NCI-H1048 (cell line): ENCODE measurements around the gene PRKCE.
"Not testable (repeated sequence)": the region's sequence is repeated elsewhere in the genome, so short reads cannot be mapped to it uniquely, and the experiment has no call there.

Experiments used
- DNase-seq: peaks from one replicate; lab custom pipeline; 2025; lab: John Stamatoyannopoulos, UW

Gene PRKCE

DNA sequence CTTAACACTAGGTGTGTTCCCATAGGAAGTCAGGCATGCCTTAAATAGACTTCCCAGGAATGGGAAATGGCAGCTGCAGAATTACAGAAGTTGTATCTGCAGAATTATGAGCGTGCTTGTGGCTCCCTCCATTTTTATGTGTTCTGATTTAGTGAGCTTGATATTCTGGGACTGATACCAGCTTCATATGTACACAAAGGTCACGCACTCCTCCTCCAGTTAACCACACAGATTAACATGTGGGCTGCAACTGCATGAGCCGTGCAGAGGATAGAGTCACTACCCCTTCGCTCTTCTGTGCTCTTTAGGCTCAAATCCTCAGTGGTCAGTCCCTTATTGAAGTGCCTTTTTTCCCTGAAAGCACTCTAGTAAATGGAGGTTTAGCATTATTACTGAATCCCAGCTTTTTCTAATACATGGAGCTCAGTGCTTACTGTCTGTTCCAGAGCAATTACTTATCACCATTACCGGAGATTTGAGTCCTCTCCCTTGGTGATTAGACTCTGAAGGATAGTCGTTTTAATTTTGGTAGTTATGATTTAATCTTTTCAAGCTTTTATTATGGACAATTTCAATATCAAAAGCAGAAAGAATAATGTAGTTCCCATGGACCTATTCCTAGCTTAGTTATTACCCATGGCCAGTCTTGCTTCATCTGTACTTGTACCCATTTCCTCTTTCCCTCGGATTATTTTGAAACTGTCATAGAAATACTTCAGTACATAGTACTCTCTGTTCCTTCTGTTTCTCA, 238.3 kb downstream of the PRKCE start:
- DNase-seq: no peak

DNA sequence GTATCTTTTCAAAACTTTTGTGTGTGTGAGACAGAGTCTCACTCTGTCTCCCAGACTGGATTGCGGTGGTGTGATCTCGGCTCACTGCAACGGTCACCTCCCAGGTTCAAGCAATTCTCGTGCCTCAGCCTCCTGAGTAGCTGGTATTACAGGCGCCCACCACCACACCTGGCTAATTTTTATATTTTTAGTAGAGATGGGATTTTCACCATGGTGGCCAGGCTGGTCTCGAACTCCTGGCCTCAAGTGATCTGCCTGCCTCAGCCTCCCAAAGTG, 238.8 kb downstream of the PRKCE start:
- not testable (repeated sequence) for DNase-seq

DNA sequence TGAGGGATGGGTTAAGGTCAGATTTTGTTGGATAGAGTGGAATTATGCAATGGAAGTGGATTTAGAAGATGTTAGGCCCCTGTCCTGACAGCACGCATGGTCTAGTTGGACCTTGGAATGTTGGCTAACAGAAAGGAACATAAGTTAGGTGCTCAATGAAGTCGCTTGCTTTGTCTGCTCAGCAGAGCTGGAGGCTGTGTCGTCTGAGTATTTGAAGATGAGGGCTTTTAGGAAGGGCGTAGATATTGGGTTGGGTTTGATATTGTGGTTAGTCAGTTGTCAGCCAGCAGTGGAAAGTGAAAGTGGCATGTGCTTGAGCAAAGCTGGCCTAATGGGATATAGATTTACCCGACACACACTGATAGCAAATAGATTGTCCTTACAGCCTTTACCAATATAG, 239.3 kb downstream of the PRKCE start:
- no peak for DNase-seq

DNA sequence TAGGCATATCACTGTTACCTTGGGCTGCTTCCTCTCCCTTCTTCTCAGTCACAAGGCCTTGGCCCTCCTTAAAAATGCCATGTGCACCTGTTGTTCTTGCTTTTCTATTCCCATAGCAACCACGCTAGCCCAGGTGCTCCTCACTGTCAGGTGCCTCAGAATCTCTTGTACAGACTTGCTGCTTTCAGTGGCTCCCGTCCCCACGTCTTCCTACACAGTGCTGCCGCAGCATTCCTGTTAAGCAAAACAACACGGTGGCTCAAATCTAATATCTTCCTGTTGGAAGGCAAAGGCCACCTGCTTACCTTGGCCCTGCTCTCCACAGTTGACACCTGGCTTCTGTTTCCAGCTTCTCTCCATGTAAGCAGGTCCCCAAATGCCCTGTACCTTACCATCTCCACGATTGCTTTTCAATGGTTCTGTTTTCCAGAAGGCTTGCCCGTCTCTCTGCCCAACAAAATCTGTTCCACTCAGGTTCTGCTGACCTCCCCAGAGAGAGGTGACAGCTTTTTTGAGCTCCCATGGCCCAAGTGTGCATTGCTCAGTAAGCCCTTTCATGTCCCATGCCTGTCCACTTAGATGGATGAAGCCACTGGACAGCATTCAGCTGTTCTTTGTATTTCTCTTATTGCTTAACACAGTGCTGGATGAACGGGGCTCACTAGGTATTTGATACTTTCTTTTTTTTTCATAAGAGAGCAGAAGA, 240.4 kb downstream of the PRKCE start:
- DNase-seq: no peak

DNA sequence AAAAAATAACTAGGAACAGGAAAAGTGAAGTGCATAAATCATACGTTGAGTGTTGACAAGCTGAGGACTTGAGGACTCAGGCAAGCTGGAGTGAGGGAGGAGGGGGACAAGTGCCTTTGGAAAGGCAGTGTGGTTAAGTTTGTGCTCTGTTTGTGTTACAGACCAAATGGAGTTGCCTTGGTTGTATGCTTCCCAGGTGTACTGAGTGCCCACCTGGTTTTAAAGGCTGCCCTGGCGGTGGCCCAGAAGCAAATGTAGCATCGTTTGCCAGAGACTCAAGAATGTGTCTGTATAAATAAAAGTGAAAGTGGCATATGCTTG, 240.9 kb downstream of the PRKCE start:
- no peak for DNase-seq

- no peak for DNase-seq
Observed at GRCh38 chr2:45892757-45893156, 241.3 kb downstream of the PRKCE start.

- DNase-seq: no peak
Observed at GRCh38 chr2:45894211-45894610, 242.7 kb downstream of the PRKCE start.

DNA sequence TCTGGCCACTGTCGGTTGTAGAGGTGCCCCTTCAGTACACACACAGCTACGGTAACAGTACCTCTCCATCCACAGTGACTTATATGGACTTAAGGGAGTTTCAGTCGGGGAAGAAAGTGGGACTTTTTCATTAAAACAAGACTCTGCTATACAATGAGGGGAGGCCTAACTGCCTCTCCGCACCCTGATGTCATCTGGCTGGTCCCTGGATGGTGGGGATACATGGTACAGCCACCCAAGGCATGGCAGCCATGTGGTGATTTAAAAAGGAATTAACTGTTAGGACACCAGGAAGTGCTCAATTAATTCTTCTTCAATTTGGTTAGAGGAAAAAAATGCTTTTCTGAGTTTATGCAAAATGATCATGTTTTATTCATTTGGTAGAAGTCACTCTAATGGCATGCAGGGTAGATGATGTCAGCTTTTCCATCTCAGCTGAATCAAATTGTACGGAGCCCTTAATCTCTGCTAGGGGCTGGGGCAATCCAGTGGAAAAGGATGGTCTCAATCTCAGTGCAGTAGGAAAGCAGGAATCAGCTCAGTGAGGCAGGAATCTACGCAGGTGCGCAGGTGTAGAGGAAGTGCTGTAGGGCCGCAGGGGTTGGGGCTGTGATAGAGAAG, 243.9 kb downstream of the PRKCE start:
- no peak for DNase-seq

- DNase-seq: no peak
Observed at GRCh38 chr2:45896311-45896710, 244.8 kb downstream of the PRKCE start.

DNA sequence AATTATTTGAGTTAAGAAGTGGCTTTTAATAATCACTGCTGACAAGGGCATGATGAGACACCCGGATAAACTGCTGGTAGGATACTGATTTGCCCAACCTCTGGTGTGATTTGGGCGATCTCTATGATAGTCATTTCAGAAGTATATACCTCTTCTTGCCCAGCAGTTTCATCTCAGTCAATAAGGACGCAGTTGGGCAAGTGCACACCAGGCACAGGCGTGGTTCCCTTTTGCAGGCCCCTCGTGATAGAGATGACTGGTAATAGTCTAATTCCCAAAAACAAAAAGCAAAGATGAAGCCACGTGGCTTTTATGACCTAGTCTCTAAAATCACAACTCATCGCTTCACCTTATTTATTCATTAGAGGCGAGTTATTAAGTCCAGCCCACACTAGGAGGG, 246.4 kb downstream of the PRKCE start:
- DNase-seq: no peak

- DNase-seq: no peak
Observed at GRCh38 chr2:45898819-45899218, 247.3 kb downstream of the PRKCE start.

DNA sequence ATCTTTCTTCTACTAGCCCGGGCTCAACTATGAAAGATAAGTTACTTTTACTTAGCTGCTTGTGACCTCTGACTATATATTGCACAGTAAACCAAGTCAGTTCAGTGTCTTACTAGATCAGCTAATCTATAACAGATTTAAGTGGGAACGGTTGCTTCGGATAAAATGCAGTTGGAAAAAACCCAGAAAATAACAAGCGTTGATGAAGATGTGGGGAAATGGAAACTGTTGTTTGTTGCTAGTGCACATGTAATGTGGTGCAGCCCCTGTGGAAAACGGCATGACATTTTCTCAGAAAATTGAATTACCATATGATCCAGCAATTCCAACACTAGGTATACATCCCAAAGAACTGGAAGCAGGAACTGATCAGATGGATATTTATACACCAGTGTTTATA, 248.5 kb downstream of the PRKCE start:
- no peak for DNase-seq

- no peak for DNase-seq
Observed at GRCh38 chr2:45901468-45902032, 250.1 kb downstream of the PRKCE start.

DNA sequence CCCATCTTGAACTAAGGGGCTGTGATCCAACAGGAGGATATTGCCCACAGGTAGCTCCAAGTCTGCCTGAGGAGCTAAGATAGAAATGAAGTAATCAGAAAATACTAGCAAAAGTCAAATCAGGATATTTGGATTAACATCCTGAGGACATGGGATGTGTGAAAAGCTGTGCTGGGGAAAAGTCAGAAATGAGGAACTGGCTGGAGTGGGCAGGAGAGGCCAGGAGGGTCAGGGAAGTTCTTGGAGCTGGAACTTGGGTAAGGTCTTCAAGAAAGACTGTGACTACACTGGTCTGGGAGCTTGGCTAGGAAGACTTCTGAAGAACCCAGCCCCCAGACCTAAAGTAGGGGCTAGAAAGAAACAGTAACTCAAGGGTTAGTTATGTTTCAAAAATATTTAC, 250.9 kb downstream of the PRKCE start:
- DNase-seq: no peak

DNA sequence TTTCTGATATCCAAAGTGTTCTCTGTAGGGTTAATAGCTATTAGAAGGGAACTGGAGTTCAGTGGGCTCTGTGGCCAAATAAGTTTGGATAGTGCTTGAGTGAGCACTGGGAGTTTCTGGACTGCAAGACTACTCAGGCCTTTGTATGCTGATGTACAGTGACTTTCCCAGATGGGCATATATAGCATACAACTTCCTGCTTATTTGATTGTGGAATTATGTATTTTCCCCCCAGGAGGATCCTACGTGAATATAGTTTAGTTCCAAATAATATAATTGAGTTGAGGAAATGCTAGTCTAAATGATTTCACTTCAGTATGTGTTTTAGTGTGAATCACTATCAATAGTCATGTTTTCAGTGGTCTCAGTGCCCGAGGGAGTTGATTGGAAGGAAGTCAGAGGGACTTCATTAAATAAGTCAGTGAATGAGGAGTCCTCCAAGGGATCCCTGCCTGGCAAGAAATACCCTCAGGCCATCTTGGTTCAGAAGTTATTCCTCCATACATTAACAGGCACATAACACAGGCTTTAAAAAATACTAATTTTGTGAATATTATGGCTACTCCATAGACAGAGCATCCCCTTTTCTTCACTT, 251.4 kb downstream of the PRKCE start:
- no peak for DNase-seq

GRCh38 chr2:45904267-45904945, 252.9 kb downstream of the PRKCE start:
- no peak for DNase-seq

DNA sequence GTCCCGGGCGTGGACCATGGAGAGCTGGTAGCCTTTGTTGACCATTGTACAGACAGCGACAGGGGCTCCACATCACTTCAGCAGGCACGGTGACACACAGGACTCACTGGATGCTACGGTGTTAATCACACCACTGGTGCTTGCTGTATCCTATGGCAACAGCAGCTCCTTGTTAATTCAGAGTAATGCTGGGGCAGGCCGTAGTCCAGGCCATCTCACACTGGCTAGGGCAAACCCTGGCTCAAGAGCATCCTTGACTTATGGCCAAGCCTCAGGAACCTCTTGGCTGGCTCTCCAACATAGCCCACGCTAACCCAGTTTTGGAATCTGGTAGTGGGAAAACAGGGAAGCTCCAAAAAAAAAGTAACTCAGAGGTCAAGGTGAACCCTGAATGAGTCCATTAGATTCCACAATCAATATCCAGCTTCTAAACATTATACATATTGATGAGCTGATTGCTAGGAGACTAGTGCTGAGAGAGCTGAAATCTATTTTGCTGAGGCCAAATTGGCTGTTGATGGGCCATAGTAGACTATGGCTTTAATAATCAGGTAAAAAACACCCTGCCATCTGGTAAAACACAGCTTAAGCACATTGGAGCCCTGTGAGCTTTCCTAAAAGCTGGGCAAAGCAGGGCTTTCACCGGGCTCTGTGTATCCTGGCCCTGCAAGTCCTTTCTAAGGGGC, 253.6 kb downstream of the PRKCE start:
- no peak for DNase-seq

DNA sequence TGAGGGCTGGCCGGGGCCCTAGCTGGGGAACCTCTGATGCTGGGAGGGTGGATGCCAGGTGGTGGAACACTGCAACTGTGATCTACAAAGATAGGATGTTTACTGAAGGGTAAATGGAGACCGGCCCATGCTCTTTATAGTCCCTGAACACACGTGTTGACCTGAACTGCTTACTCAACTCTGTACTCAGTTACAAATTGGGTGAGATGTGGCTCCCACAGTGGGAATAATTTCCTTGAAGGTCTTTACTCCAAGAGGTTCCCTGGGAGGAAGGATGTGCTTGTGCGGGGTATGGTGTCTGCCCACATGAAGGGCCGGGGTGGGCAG, 254.1 kb downstream of the PRKCE start:
- no peak for DNase-seq

DNA sequence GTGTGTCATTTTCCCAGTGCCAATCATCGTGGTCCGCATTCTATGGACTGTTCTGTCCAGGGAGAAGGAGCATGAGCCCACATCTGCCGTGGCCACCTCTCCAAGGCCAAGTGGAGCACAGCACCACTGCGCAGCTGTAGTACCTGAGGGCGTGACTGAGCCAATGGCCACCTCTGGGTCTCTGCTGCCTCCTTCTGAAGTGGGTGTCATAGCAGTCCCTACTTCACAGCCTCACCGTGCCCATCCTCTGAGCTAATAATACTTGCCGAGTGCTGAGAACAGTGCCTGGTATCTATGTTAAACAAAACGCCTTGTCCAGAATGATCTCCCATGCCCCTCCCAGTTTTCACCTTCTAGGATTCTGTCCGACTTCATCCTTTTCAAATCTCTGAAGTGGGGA, 256.1 kb downstream of the PRKCE start:
- no peak for DNase-seq

DNA sequence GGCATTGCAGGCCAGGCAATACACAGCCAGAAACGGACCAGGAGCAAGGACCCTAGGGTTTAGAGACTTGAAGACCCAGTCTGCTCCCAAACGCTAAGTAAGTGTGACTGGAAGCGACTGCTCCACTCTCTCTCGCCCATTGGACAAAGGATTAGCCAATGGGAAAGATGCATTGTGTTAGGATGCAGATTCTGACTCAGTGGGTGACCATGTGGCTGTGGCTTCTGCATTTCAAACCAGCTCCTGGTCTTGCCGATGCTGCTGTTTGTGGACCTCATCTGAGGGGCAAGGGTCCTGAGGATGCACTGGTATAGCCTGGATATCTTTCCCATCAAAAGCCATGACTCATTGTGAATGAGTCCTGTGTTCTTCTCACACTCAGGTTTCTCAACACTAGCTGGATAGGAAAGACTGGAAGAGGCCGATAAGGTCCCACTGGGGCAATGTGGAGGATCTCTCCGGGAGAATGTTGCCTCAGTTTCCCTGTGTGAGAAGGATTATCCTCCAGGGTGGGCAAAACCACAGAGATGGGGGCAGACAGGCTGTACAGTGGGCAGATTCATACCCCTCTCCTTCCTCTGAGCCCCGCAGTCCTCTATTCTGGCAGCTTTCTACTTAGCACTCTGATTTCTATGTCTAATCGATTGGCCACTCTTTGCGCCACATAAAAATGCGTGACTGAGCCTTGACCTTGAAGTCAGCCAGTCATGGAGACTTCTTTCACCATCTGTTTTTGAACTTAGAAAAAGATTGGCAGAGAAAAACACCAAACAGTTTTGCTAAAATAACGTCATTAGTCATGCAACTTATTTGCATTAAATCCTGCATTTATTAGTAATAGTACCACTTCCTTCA, 257.1 kb downstream of the PRKCE start:
- DNase-seq: no peak

DNA sequence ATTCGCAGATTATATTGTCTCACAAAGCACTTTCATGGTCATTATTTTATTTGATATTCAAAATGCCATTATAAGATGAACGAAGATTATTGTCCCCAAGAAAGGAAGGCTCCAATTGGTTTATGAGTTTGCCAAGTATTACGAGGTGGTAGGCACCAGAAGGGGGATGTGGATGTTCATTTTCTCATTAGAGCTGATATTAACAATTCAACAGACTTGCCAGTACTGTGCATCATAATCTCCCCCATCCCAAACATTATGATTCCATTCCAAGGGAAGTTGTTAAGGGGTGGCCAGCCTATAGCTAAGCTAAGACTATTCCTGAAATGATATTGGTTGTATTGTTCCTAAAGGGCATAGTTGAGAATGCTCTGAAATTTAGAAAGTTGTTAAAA, 257.7 kb downstream of the PRKCE start:
- no peak for DNase-seq
